COLO668 (cell line): Measurements from ENCODE around the gene EFS.

Experiments
- DNase-seq: peaks from one replicate; lab custom pipeline; 2025; ENCODE audit not compliant: unreplicated experiment; lab: John Stamatoyannopoulos, UW

Gene EFS

GRCh38 chr14:23359722-23360447 is 5.1 kb downstream of the EFS start:
- no peak for DNase-seq

- no peak for DNase-seq
These were observed 5.8 kb downstream of the EFS start for GRCh38 chr14:23359167-23359626.

DNA sequence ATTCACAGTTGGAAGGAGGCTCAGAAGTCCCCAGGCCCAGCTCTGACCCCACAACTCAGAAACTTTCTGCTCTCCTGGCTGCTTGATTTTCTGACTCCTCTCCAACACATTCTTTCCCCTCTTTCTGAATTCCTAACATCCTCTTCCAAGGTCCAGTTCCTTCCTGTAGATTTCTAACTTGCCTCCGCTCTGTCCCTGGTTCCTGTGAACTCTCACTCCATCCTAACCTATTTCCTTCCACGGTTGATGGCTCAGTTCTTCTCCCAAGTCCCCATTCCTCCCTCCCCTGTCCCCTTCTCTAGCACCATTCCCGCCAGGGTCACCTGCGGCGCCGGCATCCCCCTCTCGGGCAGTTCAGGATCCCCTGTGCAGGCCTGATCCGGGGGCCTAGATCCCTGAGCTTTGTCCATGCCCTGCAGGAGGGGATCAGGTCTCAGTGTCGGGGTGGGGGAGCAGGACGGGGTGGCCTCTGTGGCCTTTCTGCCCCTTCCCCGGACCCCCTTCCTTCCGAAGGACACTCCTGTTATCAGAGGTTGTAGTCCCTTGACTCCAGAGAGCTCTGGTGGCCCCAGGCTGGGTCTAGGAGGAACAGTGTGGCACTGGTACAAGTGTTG is 6.3 kb downstream of the EFS start:
- DNase-seq = no peak

GRCh38 chr14:23358042-23358441 is 6.9 kb downstream of the EFS start:
- no peak for DNase-seq

GRCh38 chr14:23357261-23357660 is 7.7 kb downstream of the EFS start:
- no peak for DNase-seq

GRCh38 chr14:23356662-23357061 is 8.3 kb downstream of the EFS start:
- no peak for DNase-seq

DNA sequence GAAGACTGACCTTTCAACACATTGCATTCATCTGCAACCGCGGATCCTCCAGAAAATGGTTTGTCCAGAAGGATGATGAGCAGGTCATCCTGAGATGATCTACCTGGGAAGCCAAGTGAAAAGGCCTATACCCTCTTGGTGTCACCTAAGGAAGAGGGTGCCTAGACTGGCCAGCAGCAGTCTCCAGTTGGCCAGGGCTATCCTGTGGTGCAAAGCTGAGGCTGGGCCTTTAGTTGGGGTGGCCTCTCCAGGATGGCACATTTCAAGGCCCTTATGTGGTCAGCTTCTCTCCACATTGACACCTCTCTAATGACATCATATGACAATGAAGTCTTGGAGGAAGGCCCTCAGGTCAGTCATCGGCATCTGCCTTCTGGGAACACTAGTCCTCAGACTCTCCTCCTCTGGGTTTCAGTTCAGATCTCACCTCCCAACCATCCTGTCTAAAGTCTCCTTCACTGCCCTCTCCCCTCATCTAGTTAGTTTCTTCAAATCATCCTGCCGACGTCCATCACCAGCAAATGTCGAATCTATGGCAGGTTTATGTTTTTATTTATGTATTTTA is 9.0 kb downstream of the EFS start:
- no peak for DNase-seq

GRCh38 chr14:23354990-23355389 is 10.0 kb downstream of the EFS start:
- no peak for DNase-seq

DNA sequence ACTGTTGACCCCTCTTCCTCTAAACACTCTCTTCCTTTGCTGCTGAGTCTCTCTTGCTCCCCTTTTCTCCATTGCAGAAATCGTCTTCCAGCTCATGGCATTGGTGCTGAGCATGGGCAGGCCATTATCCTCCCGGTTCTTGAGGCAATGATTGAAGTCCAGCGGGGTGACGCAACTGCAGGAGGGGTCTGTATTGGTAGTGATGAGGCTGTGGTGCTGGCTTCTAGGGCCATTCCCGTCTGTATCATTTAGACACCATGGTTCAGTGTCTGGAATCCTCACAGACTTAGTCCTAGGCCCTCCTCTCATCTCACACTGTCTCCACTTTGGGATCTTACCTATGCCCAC is 11.6 kb downstream of the EFS start:
- no peak for DNase-seq

- peak; percentile 20 for DNase-seq
These were observed 12.2 kb downstream of the EFS start, which contains the start of gene SLC22A17 for GRCh38 chr14:23352506-23353432. Gene SLC22A17, minus strand, starts transcription at chr14:23352887.

DNA sequence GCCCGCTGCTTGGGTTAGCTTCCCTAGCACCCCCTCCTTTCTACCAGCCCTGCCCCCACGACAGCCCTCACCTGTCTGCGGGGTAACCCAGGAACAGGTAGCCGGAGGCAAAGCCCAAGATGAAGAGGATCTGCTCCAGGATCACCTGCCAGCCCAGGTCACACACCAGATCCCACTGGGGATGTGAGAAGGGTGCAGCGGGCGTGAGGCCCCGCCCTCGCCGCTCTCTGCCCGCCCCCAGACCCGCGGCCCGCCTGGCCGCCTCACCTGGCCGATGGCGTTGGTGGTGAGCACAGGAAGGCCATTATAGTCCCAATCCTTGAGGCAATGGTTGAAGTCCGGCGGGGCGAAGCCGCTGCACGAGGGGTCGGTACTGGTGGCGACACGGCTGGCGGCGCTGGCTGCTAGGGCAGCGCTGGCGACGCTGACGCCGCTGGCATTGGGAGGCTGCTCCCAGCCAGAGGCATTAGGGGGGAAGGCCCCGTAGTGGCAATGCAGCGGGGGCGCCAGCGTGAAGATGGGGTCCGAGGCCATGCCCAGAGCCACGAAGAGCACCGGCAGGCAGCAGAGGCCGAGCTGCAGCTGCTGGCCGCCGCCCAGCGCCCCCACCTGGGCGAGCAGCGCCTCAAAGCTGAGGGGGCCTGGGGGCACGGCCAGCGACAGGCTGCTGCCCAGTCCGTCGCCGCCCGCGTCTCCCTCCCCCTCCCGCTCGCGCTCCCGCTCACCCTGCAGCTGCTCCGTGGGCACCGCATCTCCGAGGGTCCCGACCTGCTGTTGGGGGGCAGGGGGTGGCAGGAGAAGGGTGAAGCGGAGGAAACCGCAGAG is 13.1 kb downstream of the EFS start:
- DNase-seq = no peak

DNA sequence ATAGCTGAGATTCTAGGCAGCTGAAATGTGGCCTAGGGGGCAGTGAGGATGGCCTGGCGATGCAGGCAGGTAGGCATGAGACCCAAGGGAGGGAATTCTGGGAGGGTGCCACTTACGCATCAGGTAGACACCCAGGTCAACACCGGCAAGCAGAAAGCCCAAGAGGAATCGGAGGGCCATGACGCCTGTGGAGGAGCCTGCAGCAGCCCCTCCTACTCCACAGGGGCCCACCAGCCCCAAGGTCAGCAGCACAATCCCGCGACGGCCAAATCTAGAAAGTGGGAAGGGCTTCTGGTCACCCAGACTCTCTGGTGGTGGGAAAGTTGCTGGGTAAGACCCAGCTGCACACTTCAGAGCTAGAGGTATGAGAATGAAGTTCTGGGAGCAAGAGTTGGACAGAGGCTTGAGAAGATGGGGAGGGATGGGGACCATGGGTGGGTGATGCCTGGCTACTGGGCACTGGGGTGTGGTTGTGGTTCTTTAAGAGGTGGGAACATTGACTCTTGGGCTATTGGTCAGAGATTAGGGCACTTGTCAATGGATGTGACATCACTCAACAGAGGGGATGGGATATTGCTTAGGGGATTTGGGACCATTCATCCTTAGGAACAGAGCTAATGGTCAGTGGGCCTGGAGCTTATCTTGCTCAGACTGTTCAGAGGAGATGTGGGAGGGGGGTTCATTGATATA is 15.7 kb downstream of the EFS start:
- no peak for DNase-seq

DNA sequence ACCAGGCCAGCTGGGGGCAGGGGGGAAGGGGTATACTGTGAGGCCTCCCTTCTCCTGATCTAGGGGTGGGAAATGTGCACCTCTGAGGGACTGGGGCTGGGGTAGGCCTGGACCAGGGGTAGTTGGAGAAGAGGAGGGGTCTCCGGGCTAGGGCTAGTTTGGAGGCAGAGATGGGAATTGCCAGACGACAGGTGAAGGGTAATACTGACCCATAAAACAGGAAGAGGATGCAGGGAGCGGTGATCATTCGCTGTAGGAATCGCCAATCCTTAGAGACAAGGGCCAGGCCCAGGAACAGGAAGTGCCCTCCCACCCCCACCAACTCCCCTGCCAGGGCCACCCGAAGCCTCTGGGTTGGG is 16.7 kb downstream of the EFS start:
- DNase-seq = no peak

- DNase-seq = no peak
These were observed 17.3 kb downstream of the EFS start for GRCh38 chr14:23347406-23348296.

DNA sequence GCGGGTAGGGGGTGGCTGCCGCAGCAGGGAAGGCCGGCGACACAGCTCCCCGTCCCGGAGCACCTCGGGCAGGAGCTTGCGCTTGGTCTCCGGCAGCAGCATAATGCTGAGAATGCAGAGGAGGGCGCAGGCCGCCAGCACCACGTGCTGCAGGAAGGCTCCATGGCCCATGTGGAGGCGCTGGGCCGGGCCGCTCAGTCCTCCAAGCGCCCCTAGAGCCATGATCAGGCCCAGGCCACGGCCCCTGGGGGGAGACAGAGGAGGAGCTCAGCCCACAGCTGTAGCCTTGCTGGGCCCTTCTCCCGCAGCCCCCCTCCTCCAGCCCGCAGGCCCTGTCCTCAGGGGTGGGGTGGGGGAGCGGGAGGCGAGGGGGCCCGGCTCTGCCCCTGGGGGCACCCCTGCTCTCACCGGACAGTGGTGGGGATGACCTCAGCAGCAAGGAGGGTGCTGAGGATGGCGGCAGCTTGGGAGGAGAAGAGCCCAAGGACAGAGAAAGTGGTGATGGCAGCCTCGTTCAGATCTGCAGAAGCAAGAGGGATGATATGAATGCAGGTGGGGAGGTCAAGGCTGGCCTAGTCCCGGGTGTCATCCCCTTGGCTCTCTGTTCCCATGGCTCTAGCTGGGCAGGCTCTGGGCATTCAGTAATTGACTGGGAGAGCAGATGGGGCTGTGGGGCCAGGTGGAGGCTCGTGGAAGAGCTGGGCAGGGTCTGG is 18.1 kb downstream of the EFS start:
- no peak for DNase-seq

DNA sequence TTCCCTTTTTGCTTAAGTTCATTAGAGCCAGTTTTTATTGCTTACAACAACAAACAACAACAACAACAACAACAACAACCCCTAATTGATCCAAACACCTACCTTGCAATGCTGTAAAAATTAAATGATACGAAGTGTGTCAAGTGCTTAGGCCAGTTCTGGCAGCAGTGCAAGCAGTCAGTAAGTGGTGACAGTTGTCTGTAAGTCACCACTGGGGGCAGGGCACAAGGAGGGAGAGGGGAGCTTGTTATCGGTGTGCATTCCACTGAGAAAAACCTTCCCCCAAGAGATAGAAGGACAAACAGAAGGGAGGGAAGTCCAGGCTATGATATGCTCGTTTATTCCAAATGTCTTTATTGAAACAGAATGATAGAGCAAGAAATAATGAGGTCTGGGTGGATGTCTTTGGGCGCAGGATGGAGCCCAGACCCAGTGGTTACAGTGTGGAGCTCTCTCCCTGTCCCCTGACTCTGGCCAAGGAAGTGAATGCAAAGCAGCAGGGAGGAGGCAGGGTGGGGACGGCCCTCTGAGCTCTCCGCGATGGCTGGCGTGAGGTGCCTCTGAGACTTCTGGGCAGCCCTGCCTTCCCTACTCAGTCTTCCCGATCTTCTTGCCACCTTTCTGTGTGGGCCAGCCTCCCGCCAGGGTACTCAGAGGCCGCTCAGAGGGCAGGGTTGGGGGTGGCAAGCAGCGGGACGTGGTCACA is 18.8 kb downstream of the EFS start:
- DNase-seq = no peak

- no peak for DNase-seq
These were observed 20.5 kb downstream of the EFS start for GRCh38 chr14:23344481-23344880.
